ENCODE data around the gene FAM25G. TPM values are rescaled to one million over a fixed set of nuclear protein-coding genes. Genes with fewer than 3 reads are reported as not detected.
A peak's percentile ranks its signal among the peaks of the same experiment; 100 is the strongest.
"Not testable (repeated sequence)": the region's sequence is repeated elsewhere in the genome, so short reads cannot be mapped to it uniquely, and the experiment has no call there.

FAM25G gene
- total RNA-seq = not detected
- long read RNA-seq = 0 reads

GRCh38 chr10:47491600-47491999, at the start of gene FAM25G:
TSS of gene FAM25G (minus strand) at chr10:47491700. CDS start at chr10:47491674, 26 bp downstream.
- intact Hi-C loops (cut with DNase I); ATAC-seq; DNase-seq (ENCODE audit: missing footprints): not testable (repeated sequence)

- intact Hi-C loops (cut with DNase I); ATAC-seq; DNase-seq (ENCODE audit: missing footprints): not testable (repeated sequence)
Observed at GRCh38 chr10:47536430-47536829, 44.9 kb upstream of the FAM25G start.

DNA sequence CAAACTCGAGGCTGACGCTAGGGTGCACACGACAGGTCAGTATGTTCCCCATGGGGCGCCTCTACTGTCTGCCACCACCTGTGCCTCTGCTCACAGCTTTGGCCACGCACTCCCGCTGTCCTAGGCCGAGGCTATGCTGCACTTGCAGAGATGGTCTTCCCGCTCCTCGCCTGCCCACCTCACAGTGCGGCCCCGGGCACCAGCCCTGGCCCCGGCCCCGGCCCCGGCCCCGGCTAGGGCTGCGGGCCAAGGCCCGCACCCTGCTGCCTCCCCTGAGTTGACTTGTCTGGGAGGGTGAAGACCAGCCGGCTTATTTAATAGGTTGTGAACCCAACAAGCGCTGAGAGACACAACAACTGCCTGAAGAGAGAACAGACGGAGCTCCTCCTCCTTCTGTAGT, 32.0 kb upstream of the FAM25G start, which contains the start of gene AGAP9:
Gene AGAP9 (minus strand): TSS at position 164 of the 400 bp plus-strand sequence. CDS start 112 bp downstream, at position 52.
- intact Hi-C loops (cut with DNase I); ATAC-seq: not testable (repeated sequence)
- peak; percentile 5 for DNase-seq (ENCODE audit: missing footprints)

DNA sequence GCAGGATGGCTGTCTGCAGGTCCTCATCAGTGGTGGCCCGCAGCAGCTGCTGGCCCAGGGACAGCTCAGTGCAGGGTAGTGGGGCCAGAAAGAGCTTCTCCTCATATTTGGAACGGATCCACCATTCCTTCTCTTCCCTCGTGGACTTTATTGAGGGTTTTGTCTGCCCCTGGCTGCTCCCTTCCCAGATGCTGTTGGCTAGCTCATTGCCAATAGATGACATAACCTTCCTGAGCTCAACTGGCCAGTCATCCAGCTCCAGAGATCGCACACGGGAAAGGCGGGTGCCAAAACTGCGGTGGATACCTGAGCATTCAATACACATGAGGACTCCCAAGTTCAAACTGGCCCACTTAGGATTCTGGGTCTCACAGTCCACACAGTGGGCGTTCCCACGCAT, 10.8 kb upstream of the FAM25G start:
- intact Hi-C loops (cut with DNase I); DNase-seq (ENCODE audit: missing footprints); ATAC-seq: not testable (repeated sequence)

- DNase-seq (ENCODE audit: missing footprints); intact Hi-C loops (cut with DNase I); ATAC-seq: not testable (repeated sequence)
Observed at GRCh38 chr10:47494226-47494625, 2.7 kb upstream of the FAM25G start.

GRCh38 chr10:47489630-47490029, 1.9 kb downstream of the FAM25G start:
- ATAC-seq; intact Hi-C loops (cut with DNase I); DNase-seq (ENCODE audit: missing footprints): not testable (repeated sequence)

GRCh38 chr10:47485943-47486342, 5.6 kb downstream of the FAM25G start:
- intact Hi-C loops (cut with DNase I); DNase-seq (ENCODE audit: missing footprints): not testable (repeated sequence)

GRCh38 chr10:47484786-47485185, 6.7 kb downstream of the FAM25G start:
- ATAC-seq; DNase-seq (ENCODE audit: missing footprints); intact Hi-C loops (cut with DNase I): not testable (repeated sequence)

More at GRCh38 chr10:47485943-47486342, 5.6 kb downstream of the FAM25G start:
- ATAC-seq = not testable (repeated sequence)

DNA sequence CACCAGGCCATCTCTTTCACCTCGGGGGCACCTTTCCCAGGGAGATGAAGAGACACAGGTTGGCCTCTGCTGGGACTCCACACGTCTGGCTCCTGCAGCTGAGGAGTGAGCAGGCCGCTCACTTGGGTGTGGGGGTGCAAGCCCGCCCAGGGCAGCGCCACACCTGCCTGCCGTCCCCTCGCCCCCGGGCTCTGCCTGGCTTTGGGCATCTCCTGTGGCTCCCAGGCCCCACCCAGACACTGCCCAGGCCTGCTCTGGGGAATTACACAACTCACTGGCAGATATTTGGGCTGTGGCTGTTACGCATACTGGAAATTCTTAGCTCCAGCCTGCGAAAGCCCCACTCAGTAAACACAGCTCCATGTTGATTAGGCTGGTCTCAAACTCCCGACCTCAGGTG, 7.6 kb downstream of the FAM25G start, which contains the start of gene ANXA8:
Gene ANXA8 (minus strand): TSS at position 193 of the 400 bp plus-strand sequence. CDS start 182 bp downstream, at position 11.
- intact Hi-C loops (cut with DNase I); DNase-seq (ENCODE audit: missing footprints); ATAC-seq: not testable (repeated sequence)

GRCh38 chr10:47482367-47482766, 9.1 kb downstream of the FAM25G start:
- intact Hi-C loops (cut with DNase I); DNase-seq (ENCODE audit: missing footprints): not testable (repeated sequence)
- peak; percentile 77 for ATAC-seq

DNA sequence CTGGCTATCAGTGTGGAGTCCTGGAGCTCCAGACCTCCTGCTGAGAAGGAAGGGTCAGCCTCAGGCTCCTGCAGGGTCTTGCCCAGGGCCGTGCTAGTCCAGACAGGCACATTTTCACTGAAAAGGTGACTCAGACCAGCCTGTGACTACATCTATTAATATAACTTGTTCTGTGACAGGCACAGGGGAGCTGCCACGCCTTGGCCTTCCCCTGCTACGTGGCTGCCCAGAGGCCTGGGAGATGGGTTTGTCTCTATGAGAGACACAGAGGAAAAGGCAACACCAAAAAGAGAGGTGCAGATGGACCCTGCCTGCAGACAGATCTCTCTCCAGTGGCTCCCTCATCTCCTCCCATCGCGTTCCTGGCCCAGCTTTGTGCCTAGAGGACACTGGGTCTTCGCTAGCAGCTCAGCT, 9.7 kb downstream of the FAM25G start:
- DNase-seq (ENCODE audit: missing footprints); intact Hi-C loops (cut with DNase I): not testable (repeated sequence)
- peak; percentile 27 for ATAC-seq

DNA sequence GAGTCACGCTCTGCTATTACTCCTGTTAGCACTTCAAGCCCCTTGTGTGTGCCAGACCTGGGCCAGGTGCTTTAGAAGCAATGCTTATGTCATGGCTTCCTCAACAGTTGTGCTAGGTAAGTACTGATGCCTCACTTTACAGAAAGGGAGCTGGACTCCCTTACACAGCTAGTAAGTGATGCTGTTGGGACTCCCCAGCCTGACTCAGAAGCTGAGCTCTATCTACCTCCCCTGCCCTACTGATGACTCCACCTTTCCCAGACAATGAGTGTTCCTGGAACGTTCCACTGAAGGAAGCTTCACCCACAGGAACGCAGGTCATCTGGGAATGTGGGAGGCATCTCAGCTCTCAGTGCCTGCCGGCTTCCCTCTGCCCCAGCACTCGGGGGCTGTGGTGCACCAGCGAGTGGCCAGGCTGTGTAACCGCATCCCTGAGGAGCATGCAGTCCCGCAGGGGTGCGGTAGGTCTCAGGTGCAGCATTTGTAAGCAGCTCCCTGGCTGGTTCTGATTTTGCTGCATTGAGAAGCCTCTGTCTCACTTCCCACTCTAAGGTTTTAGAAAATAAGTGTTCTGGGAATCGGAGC, 10.2 kb downstream of the FAM25G start:
- ATAC-seq; DNase-seq (ENCODE audit: missing footprints); intact Hi-C loops (cut with DNase I): not testable (repeated sequence)

DNA sequence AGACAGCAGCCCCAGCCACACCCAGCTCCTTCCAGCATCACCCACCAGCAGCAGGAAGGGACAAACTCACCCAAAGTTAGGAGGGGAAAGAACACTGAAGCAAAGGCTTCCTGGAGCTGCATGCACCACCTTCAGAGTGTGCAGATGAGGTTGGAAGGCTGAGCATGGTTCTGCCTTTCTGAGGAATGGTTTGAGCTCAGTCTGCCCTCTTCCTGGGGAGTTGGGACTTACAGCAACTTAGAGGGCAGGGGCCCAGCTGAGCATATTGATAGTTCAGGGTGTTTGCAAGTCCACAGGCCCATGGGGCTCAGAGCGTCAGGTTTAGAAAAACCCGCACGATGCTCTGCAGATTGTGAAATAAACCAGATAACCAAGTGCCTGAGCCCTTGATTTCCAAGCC, 11.4 kb downstream of the FAM25G start:
- ATAC-seq; DNase-seq (ENCODE audit: missing footprints); intact Hi-C loops (cut with DNase I): not testable (repeated sequence)

DNA sequence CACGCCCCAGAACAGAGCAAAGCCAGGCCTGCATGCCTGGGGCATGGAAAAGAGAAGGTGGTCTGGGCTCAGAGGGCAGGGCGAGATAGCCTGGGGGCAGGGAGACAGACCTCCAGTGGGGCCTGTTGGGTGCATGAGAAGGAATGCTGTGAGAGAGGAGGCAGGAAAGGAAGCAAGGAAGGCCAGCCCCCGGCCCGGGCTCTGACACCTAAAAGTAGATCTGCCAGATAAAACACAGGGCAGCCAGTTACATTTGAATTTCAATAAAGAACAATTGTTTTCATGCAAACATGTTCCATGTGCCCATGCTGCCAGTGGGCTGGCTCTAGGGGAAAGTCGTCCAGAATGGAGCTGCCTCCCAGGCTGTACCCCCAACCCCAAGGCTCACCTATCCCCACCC, 13.4 kb downstream of the FAM25G start:
- not testable (repeated sequence) for DNase-seq (ENCODE audit: missing footprints)

DNA sequence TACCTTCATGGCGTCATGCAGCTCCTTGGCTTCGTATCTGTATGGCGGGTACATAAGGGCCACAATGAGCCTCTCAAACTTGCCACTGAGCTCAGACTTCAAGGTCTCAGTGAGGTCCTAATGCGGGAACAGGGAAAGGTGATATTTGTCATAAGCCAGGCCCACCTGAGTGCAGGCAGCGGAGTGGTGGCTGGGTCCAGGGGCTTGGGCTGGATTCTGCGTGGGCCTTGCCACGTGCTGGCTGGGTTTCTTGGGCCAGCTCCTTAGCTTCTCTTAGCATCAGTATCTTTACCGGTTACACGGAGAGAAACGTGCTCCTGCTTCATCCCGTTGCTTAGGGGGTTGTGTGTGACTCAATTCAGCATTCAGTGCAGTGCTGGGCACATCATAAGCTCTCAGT, 14.4 kb downstream of the FAM25G start:
- intact Hi-C loops (cut with DNase I); ATAC-seq; DNase-seq (ENCODE audit: missing footprints): not testable (repeated sequence)

More for the DNA sequence above, 13.4 kb downstream of the FAM25G start:
- intact Hi-C loops (cut with DNase I); ATAC-seq: not testable (repeated sequence)

GRCh38 chr10:47475101-47475500, 16.4 kb downstream of the FAM25G start:
- ATAC-seq; DNase-seq (ENCODE audit: missing footprints); intact Hi-C loops (cut with DNase I): not testable (repeated sequence)

- not testable (repeated sequence) for DNase-seq (ENCODE audit: missing footprints)
Observed at GRCh38 chr10:47473516-47473915, 18.0 kb downstream of the FAM25G start.

DNA sequence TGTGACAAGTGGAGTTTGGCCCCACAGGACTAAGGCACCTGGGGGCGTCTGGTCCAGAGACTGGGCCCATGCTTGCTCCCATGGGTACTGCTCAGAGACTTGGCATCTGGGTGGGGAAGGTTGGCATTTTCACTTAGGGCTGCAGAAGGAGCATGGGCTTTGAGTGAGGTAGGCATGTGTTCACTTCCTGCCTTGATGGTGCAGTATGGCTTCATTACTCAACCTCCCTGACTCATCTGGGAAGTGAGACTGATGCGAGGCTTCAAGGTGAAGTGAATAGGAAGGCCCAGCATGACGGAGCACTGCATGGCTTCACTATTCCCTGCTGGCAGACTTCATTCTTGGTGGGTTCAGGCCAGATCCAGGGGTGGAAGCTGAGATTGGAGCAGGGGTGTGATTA, 18.9 kb downstream of the FAM25G start:
- DNase-seq (ENCODE audit: missing footprints); intact Hi-C loops (cut with DNase I); ATAC-seq: not testable (repeated sequence)

More at GRCh38 chr10:47473516-47473915, 18.0 kb downstream of the FAM25G start:
- ATAC-seq; intact Hi-C loops (cut with DNase I): not testable (repeated sequence)

- ATAC-seq; intact Hi-C loops (cut with DNase I); DNase-seq (ENCODE audit: missing footprints): not testable (repeated sequence)
Observed at GRCh38 chr10:47472072-47472471, 19.4 kb downstream of the FAM25G start.

All from Right ventricle myocardium inferior (tissue), 1 donor.